Adrenal gland (tissue), 5 donors: ENCODE measurements around the gene PPP1R7.

Experiments
- POLR2A ChIP-seq, 2 donors: fragments of 450-650 bp; IDR thresholded peaks; one replicate each; pipeline ENCODE4 v1.6.1; 2017; ENCODE audit warnings: antibody characterized with exemption in 2 of 2, mild to moderate bottlenecking in 2 of 2, moderate library complexity in 1 of 2
- TF ChIP-seq, protein P1 (sequence below), 6 experiments: fragments of 450-650 bp in 4 of 6; fragments of 200-600 bp in 2 of 6; sonication (generic) in 1 of 6; IDR thresholded peaks; 1 replicate in 5 of 6; 2 replicates in 1 of 6; pipeline versions ENCODE4 v1.5.1 to v1.8.0; 2016 to 2021; ENCODE audit warnings: antibody characterized with exemption in 6 of 6, mild to moderate bottlenecking in 2 of 6, moderate library complexity in 1 of 6
- donor health status: DM: no; HTN: no; CAD: no.

DNA sequence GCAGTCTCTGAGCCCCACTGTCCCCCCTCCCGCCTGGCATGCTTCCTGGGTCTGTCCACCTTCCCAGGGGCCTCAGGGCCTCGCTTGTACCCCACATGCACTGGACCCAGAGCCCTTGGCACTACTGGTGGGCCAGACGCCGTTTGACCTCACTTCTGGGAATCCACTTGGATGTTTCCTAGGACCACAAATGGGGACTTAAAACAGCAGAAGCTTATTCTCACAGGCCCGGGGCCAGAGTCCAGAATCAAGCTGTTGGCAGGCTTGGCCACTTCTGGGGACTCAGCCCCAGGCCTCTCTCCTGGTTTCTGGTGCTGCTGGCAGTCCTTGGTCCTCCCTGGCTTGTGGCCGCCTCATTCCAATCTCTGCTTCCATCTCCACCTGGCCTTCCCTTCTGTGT is 57.8 kb downstream of the PPP1R7 start:
- no peak for TF ChIP-seq POLR2A (IDR thresholded peaks at IDR 0.05)
- TF ChIP-seq, protein P1, sequence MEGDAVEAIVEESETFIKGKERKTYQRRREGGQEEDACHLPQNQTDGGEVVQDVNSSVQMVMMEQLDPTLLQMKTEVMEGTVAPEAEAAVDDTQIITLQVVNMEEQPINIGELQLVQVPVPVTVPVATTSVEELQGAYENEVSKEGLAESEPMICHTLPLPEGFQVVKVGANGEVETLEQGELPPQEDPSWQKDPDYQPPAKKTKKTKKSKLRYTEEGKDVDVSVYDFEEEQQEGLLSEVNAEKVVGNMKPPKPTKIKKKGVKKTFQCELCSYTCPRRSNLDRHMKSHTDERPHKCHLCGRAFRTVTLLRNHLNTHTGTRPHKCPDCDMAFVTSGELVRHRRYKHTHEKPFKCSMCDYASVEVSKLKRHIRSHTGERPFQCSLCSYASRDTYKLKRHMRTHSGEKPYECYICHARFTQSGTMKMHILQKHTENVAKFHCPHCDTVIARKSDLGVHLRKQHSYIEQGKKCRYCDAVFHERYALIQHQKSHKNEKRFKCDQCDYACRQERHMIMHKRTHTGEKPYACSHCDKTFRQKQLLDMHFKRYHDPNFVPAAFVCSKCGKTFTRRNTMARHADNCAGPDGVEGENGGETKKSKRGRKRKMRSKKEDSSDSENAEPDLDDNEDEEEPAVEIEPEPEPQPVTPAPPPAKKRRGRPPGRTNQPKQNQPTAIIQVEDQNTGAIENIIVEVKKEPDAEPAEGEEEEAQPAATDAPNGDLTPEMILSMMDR (IDR thresholded peaks at IDR 0.05), result no peak
